Central memory CD8-positive, alpha-beta T cell (primary cell): ENCODE data around the gene RASD2.

Experiments
- ATAC-seq: fragments of 150-1000 bp; cut with Tn5 transposase; replicated peaks from 2 replicates; pipeline ENCODE4 v1.10.0; 2022; ENCODE audit warnings: mild to moderate bottlenecking, moderate FRiP score, moderate number of reproducible peaks; ENCODE audit not compliant: poor library complexity, severe bottlenecking; ENCODE audit errors: extremely low read depth
- DNase-seq, 2 donors: peaks; one replicate each; pipeline ENCODE4 v3.0.0; 2021; ENCODE audit warnings: low spot score in 2 of 2
- H3K27ac Mint-ChIP-seq: one replicate; pipeline ENCODE4 v1.8.0; 2022; ENCODE audit warnings: low read depth, mild to moderate bottlenecking, moderate library complexity, mixed read lengths
- H3K27me3 Mint-ChIP-seq: one replicate; pipeline ENCODE4 v1.8.0; 2022; ENCODE audit warnings: mixed read lengths
- H3K36me3 Mint-ChIP-seq: one replicate; pipeline ENCODE4 v1.8.0; 2022; ENCODE audit warnings: mild to moderate bottlenecking, moderate library complexity, mixed read lengths; ENCODE audit not compliant: insufficient read depth
- H3K4me1 Mint-ChIP-seq: one replicate; pipeline ENCODE4 v1.8.0; 2022; ENCODE audit warnings: mixed read lengths
- H3K4me3 Mint-ChIP-seq: one replicate; pipeline ENCODE4 v1.8.0; 2022; ENCODE audit warnings: mild to moderate bottlenecking, moderate library complexity, mixed read lengths
- H3K9me3 Mint-ChIP-seq: one replicate; pipeline ENCODE4 v1.8.0; 2022; ENCODE audit warnings: mixed read lengths

Gene RASD2

DNA sequence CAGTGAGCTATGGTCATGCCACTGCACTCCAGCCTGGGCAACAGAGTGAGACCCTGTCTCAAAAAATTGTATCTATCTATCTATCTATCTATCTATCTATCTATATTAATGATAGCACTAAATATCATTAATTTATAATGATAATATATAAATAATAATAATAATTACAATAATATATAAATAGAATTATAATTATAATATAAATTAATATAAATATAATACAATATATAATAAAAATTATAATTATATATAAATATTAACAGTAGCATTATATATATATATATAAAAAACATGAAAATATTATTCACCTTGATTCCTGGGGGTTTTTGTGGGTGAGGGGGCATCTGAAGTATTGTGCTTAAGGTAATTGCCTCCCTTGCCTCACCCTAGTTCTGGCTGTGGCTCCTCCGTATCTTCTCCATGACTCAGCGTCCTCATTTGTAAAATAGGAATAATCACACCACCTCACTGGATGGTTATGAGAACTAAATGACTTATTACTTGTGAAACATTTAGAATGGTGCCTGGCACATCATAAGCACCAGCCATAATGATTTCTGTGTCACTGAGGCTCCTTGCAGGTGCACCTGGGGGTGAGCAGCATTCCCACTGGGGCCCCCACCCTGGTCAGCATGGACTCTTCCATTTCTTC lies 18.8 kb downstream of the RASD2 start:
- no peaks in the 10 kb centered on the region for H3K9me3 Mint-ChIP-seq
- no peaks in the 10 kb centered on the region for H3K36me3 Mint-ChIP-seq
- peaks cover 85% of the 10 kb centered on the region for H3K27me3 Mint-ChIP-seq
- ATAC-seq: no peak
- DNase-seq: no peak
- H3K4me1 Mint-ChIP-seq: no peaks in the 10 kb centered on the region
- no peak overlapping the region for H3K27ac Mint-ChIP-seq
- H3K4me3 Mint-ChIP-seq: no peak overlapping the region

DNA sequence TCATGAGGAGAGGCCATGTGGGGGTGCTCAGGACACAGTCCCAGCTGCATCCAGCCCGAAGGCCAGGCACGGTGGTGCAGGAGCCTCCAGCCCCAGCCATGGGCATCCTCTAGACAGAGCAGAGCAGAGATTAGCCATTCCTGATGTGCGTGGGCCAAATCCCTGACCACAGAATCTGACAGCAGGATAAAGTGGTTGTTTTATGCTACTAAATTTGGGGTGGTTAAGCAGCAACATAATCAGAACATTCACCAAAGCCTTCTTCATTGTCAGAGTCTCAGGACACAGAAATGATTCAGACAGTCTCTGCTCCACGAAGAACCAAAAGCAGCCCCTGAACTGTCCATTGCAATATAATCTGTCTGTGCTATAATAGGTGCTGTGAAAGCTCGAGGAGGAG lies 19.7 kb downstream of the RASD2 start:
- no peaks in the 10 kb centered on the region for H3K9me3 Mint-ChIP-seq
- H3K27ac Mint-ChIP-seq: no peak overlapping the region
- H3K36me3 Mint-ChIP-seq: no peaks in the 10 kb centered on the region
- H3K4me3 Mint-ChIP-seq: no peak overlapping the region
- H3K27me3 Mint-ChIP-seq: peaks cover 89% of the 10 kb centered on the region
- no peaks in the 10 kb centered on the region for H3K4me1 Mint-ChIP-seq
- DNase-seq (no peak), ATAC-seq (no peak)

DNA sequence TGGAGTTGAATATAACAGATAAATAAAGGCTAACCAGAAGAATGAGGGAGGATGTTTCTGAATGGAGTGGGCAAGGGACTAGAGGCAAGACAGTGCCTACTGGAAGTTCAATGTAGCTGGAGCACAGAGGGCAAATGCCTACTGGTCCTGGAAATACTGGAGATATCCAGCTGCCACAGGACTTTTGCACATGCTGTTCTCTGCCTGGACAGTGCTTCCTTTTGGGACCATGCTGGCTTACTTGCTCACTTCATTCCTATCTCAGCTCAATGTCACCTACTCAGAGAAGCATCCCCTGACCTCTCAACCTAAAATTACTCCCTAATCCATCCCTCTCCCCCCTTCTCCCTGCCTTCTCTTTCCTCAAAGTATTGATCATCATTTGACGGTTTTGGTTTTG lies 20.2 kb downstream of the RASD2 start:
- Mint-ChIP-seq H3K4me1 (no peaks in the 10 kb centered on the region), H3K36me3 (no peaks in the 10 kb centered on the region), H3K27ac (no peak overlapping the region), H3K4me3 (no peak overlapping the region), H3K27me3 (peaks cover 89% of the 10 kb centered on the region), H3K9me3 (no peaks in the 10 kb centered on the region)
- DNase-seq (no peak), ATAC-seq (no peak)

DNA sequence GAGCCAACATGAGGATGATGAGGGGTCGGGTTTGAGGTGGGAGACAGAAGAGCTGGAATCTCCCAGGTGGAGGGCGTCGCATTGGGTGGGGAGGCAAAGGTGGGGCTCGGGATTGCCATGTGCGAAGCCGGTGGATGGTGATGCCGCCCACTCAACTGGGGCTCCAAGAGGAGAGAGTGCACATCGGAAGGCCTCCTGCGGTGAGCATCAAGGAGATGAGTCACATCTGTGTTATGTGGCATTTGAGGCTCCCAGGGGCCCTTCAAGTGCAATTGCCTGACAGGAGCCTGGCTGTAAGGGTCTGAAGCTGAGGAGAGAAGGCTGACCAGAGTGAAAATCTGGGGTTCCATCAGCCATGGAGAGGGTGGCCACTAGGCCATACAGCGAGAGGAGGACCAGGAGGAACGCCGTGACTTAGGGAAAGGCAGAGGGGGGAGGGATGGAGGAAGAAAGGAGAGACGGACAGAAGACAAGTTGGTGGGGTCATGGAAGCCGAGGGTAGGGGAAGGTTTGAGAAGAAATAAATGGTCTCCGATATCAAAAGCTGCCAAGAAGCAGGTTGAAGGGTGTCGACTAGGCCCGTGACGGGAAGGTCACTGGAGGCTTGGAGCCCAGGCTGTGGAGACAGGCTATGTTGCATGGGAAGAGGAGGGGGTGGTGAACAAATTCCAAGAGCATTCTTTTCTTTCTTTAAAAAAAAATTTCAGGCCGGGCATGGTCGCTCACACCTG lies 21.3 kb downstream of the RASD2 start:
- DNase-seq: no peak

DNA sequence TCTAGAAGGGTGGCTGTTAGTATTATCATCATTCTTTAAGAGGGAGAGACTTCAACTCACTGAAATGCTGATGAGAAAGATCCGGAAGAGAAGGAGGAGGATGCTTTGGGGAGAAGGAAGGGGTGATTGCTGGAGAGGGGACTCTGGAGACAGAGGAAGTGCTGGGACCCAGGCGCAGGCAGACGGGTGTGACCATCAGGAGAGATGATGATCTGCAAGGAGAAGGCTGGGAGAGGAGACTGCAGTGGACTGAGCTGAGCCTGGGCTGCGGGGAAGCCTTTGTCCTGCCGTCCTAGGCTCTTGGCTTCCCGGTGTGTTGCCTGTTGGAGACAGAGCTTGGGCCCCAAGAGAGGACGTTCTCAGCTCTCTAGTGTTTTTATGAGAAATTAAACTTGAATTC lies 22.6 kb downstream of the RASD2 start:
- no peak for ATAC-seq
- Mint-ChIP-seq H3K9me3 (no peaks in the 10 kb centered on the region), H3K36me3 (no peaks in the 10 kb centered on the region), H3K4me3 (no peak overlapping the region), H3K4me1 (no peaks in the 10 kb centered on the region), H3K27ac (no peak overlapping the region), H3K27me3 (peaks cover 66% of the 10 kb centered on the region)
- DNase-seq: no peak

More for the DNA sequence above, 21.3 kb downstream of the RASD2 start:
- Mint-ChIP-seq H3K36me3 (no peaks in the 10 kb centered on the region), H3K4me1 (no peaks in the 10 kb centered on the region), H3K4me3 (no peak overlapping the region), H3K27ac (no peak overlapping the region), H3K9me3 (no peaks in the 10 kb centered on the region), H3K27me3 (peaks cover 78% of the 10 kb centered on the region)
- no peak for ATAC-seq

DNA sequence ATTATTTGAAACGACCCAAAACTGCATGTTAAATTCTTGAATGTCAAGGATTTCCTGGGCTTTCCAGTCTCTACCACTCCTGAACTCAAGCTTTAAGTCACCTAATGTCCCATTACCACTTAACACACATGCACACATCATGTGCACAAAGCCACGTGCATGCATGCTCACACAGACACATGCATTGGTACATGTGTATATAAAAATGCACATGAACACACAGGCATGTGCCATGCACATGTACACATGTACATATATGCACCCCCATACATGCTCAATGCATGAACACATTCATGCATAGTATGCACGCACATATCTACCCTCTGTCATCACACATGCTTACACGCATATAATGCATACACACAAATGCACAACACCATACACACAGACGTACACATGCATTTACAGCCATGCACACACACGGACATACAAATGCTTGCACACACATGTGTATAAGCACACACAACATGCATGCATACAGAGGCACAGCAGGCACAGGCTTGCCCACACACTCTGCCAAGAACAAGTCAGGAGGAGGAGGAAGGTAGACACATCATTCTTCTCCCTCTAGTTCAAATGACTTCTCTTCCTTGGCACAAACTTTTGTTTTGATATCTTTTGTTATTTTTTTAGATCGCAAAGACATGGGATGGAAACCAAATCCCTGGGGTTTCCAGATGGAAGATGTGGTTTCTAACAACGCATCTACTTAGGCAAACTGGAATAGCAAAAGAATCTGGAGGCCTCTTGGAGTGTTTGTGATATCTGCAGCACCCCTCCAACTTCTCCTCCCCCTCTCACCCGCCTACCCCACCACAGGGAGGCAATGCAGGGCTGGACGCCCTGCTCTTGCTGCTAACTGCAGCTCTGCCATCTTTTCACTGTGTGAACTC lies 24.6 kb downstream of the RASD2 start:
- no peak overlapping the region for H3K27ac Mint-ChIP-seq
- no peak for DNase-seq
- H3K9me3 Mint-ChIP-seq: no peaks in the 10 kb centered on the region
- no peak for ATAC-seq
- no peak overlapping the region for H3K4me3 Mint-ChIP-seq
- no peaks in the 10 kb centered on the region for H3K4me1 Mint-ChIP-seq
- peaks cover 72% of the 10 kb centered on the region for H3K27me3 Mint-ChIP-seq
- no peaks in the 10 kb centered on the region for H3K36me3 Mint-ChIP-seq

DNA sequence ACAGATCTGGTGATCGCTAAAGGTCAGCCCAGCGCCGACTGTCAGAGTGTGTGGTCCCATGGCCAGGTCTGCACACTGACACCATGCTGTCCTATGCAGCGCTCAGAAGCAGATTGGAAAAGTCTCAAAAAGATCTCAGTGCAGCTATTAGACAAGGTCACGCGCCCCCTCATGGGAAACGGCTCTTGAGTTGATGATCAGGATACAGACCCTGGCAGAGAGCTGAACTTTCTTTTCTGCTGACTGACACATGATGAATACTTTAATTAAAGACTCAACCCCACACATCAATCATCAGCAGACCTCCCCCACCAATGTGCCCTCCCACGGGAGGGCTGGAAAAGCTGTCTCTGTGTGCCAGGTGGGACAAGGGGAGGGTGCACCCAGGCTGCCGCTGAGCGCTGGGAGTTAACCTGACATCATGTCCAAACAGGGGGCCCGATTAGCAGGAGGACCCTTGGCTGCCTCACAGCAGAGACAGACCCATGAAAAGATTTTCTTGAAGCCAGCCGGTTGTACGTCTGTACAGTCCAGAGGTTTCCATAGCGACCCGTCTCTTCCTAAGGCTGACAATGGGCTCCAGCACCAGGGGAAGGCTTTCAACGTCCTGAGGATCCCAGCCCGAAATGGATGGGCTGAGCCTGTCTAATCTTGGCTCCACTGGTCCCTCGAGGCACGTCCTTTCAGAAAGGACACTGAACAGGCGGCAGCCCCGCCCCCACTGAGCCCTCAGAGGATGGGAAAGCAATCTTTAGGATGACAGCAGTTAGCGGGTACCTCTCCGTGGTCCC lies 26.9 kb downstream of the RASD2 start:
- Mint-ChIP-seq H3K9me3 (no peaks in the 10 kb centered on the region), H3K4me1 (no peaks in the 10 kb centered on the region), H3K27ac (no peak overlapping the region), H3K36me3 (no peaks in the 10 kb centered on the region), H3K27me3 (peaks cover 62% of the 10 kb centered on the region), H3K4me3 (no peak overlapping the region)
- DNase-seq: no peak
- ATAC-seq: no peak

DNA sequence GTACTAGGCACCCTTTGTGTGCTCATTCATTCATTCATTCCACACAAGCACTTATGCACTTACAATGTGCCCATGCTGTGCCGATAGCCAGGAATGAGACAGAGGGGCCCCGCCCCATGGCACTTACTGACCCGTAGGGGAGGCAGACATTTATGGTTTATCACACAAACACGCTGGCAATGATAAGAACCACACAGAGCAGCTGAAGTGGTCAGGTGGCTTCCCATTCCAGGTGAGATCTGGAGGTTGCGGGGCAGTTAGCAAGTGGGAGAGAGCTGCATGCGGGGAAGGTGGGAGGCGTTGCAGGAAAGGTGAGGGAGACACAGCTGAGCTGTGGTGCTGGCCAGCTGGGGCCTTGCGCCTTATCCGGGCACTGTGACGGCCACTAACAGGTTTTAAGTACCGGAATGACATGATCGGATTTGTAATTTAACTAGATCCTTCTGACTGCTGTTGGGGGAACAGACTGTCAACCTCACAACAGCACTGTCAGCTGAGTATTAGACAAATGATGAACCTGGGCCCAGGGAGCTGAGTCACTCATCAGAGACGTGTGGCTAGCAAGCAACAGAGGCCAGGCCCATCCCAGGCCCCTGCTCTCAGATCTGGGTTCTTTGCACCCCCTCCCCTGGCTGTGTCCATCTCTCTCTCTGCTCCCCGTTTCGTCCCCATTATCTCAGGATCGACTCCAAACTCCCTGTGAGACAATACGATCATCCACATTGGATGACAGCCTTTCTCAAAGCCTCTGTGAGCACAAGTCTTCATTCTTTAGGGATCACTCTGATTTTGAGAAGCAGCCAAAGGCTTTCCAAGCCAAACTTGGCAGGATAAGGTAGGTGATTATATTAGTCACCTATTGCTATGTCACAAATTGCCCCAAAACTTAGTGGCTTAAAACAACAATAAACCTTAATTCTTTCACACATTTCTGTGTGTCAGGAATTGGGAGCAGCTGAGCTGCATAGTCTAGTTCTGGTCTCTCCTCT lies 28.4 kb downstream of the RASD2 start:
- Mint-ChIP-seq H3K9me3 (no peaks in the 10 kb centered on the region), H3K4me3 (no peak overlapping the region), H3K4me1 (no peaks in the 10 kb centered on the region), H3K36me3 (no peaks in the 10 kb centered on the region), H3K27ac (no peak overlapping the region), H3K27me3 (peaks cover 52% of the 10 kb centered on the region)
- DNase-seq (no peak), ATAC-seq (no peak)

DNA sequence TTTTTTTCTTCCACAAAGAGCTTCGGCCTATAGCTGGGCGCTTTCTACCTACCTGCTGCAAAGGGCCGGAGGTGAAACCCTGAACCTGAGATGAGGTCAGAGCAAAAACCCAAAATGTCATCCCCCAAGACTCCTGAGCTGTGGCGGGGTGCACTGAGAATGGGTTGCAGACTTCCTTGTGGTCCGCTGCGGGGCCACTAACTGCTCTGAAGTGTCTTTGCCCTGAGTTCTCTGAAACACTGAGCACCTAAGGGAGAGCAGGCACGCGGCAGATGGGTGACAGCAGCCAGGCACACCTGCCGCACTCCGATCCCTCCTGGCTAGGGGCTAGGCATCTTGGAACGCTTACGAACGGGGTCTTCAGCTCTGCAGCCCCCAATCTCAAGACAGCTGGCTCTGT lies 29.3 kb downstream of the RASD2 start:
- Mint-ChIP-seq H3K36me3 (no peaks in the 10 kb centered on the region), H3K27ac (no peak overlapping the region), H3K27me3 (peaks cover 52% of the 10 kb centered on the region), H3K9me3 (no peaks in the 10 kb centered on the region), H3K4me1 (no peaks in the 10 kb centered on the region), H3K4me3 (no peak overlapping the region)
- ATAC-seq (no peak), DNase-seq (no peak)

DNA sequence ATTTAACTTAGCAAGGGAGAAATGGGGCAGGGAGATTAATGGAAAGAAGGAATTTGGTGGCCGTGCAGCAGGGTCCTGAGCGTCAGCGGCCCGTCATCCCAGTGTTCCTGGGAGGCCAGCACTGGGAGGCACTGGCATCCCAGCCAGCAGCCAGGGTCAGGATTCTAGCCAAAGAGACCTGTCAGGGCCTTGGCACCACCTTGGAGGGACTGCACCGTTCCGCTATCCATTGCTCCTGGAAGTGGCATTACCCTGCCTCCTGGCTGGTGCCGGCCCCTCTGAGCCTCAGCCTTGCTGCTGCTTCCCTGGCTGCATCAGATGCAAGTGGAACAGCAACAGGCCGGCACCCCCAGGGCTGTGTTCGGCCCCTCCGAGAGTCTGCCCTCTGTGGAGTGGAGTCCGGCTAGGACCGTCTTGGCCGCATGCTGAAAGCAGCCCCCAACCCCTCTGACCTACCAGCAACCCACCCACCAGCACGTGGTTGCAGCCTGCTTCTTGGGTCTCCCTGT lies 30.1 kb downstream of the RASD2 start:
- no peaks in the 10 kb centered on the region for H3K9me3 Mint-ChIP-seq
- ATAC-seq (no peak), DNase-seq (no peak)
- no peaks in the 10 kb centered on the region for H3K4me1 Mint-ChIP-seq
- peaks cover 44% of the 10 kb centered on the region for H3K27me3 Mint-ChIP-seq
- no peak overlapping the region for H3K27ac Mint-ChIP-seq
- H3K4me3 Mint-ChIP-seq: no peak overlapping the region
- H3K36me3 Mint-ChIP-seq: no peaks in the 10 kb centered on the region

DNA sequence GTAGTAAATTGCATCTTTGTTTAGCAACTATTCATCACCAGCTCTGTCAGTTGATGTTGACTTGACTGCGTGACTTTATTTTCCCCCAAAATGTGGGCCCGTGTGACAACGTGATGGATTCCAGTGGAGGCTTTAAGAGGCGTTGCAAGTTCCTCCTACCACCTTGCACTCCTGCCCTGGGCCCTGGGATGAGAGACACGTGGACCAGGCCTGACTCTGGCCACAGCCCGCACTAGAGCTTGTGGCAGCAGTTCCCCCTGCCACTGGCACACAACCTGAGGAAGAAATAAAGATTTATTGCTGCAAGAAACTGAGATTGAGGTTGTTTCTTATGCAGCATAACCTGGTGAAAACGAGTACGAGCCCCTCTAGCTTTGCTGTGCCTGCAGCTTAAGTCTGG lies 31.9 kb downstream of the RASD2 start:
- peaks cover 49% of the 10 kb centered on the region for H3K27me3 Mint-ChIP-seq

More for the DNA sequence above, 31.9 kb downstream of the RASD2 start:
- Mint-ChIP-seq H3K4me1 (no peaks in the 10 kb centered on the region), H3K36me3 (no peaks in the 10 kb centered on the region), H3K4me3 (no peak overlapping the region), H3K9me3 (no peaks in the 10 kb centered on the region), H3K27ac (no peak overlapping the region)
- no peak for DNase-seq
- ATAC-seq: no peak
